HG03342 (cell line): ENCODE measurements around the gene SLPI.

Experiments
- ATAC-seq: cut with Tn5 transposase; IDR thresholded peaks from one replicate; pipeline ENCODE4 v1.9.1; 2021; ENCODE audit warnings: mild to moderate bottlenecking, moderate library complexity; ENCODE audit not compliant: unreplicated experiment

SLPI gene

DNA sequence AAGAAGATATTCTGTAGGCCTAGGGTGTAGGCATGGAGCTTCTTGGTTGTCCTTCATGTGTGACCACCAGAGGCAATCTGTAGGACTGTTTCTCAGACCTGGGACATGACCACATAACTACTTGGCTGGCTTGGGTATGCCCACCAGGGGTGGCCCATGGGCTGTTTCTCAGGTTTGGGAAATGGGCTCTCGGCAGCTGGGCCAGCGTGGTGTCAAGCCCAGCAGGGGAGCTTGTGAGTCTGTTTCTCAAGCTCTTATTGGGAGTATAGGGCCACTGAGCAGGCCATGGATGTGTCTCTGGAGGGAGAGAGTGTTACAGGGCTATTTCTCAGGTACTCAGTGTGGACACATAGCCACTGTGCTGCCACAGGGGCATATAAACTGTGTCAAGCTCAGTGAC, 35.7 kb downstream of the SLPI start:
- no peak for ATAC-seq

DNA sequence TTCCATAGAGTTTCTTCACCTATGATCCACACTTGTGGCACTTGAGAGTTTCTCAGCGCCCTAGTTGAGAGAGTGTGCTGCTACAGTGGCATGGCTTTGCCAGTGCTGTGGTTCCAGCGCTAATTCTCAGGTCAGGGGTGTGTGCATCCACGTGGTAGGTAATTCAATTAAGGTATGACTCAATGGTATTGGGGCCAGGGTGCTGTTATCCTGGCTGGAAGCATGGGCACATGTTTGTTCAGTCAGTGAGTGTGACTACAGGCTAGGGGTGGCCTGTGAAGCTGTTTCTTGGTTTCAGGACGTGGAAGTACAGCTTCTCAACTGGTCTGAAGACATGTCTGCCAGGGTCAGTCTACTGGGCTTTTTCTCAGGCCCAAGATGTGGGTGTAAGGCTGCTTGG, 36.2 kb downstream of the SLPI start:
- no peak for ATAC-seq

DNA sequence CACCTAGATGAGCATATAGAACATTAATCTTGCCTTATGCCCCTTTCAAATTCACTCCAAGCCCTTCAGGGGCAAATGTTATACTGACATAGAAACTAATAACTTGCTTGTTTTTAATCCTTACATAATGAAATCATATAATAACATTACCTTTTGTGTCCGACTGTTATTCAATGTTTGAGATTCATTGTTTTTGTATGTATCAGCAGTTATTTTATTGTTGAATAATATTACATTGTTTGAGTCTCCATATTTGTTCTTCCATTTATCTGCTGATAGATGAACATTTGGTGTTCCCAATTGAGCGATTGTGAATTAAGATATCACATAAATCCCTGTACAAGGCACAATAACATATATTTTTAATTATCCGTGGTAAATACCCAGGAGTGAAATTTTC, 41.5 kb downstream of the SLPI start:
- ATAC-seq = no peak

- no peak for ATAC-seq
Observed at GRCh38 chr20:45211569-45212474, 42.5 kb downstream of the SLPI start.

DNA sequence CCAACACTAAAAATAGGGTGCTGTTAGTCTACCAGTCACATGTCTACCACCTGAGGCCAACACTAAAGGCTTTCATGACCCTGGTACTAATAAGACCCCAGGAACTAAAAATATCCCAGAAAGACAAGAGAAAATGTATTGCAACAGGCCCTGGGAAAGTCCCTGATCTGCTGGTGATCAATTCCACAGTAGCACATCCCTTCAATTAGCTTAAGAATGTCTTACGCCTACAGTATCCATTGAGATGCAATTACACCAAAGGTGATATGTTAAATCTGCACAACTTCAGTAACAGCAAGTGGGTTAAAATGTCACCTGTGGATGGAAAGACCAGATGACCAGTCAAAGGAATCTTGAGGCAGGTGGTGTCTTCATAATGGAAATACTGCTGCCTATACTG, 44.4 kb downstream of the SLPI start:
- no peak for ATAC-seq

- no peak for ATAC-seq
Observed at GRCh38 chr20:45206725-45207124, 47.6 kb downstream of the SLPI start, which contains the start of gene SEMG1. Gene SEMG1 (plus strand): TSS chr20:45207033. CDS start chr20:45207054, 21 bp downstream.
